GM12892 (cell line): Measurements from ENCODE around the gene GNB3.

Source experiments
- POLR2A ChIP-seq: IDR thresholded peaks from 2 replicates; pipeline ENCODE4 v1.6.1; 2011; ENCODE audit warnings: low read depth, low read length, control low read depth
- POLR2AphosphoS5 ChIP-seq: IDR thresholded peaks from 2 replicates; pipeline ENCODE4 v1.6.1; 2011; ENCODE audit warnings: low read depth, low read length, control low read depth
- TAF1 ChIP-seq: IDR thresholded peaks from 2 replicates; pipeline ENCODE4 v1.6.1; 2011; ENCODE audit warnings: low read depth, mild to moderate bottlenecking, control low read depth, low read length, borderline replicate concordance

DNA sequence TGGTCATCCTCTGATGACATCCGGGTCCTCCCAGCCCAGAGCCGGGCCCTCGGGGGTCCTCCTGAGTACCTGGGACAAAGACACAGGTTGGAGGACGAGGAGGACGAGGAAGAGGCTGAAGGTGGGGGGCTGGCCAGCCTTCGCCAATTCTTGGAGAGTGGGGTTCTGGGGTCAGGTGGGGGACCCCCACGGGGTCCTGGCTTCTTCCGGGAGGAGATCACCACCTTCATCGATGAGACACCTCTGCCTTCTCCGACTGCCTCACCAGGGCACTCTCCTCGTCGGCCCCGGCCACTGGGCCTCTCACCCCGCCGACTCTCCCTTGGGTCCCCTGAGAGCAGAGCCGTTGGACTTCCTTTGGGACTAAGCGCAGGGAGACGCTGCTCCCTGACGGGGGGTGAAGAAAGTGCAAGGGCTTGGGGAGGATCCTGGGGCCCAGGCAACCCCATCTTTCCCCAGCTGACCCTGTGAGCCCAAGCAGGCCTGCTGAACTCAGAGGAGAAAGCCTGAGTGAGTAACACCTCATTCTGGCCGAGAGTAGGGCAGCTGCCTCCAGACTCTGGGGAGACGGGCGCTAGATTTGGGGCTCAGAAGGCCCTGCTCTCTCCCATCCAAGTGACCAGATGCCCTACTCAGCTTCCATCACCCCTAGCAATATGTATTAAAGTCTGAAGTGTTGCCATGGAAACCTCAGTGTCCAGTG is 13.8 kb upstream of the GNB3 start:
- TF ChIP-seq TAF1 (no peak), POLR2A (no peak), POLR2AphosphoS5 (no peak)
